Uterus (tissue), 2 donors: ENCODE data around the gene MRC2.

Experiments
- CTCF ChIP-seq, 4 experiments: fragments of 200-600 bp in 2 of 4; fragments of 450-650 bp in 2 of 4; sonication (generic) in 2 of 4; IDR thresholded peaks; one replicate each; pipeline ENCODE4 v1.5.1; 2016 to 2019; ENCODE audit warnings: antibody characterized with exemption in 4 of 4, mild to moderate bottlenecking in 2 of 4, moderate library complexity in 1 of 4
- POLR2A ChIP-seq, 2 donors: fragments of 450-650 bp; IDR thresholded peaks; one replicate each; pipeline ENCODE4 v1.6.1; 2016; ENCODE audit warnings: antibody characterized with exemption in 2 of 2, mild to moderate bottlenecking in 1 of 2, moderate library complexity in 1 of 2

- TF ChIP-seq POLR2A (IDR thresholded peaks at IDR 0.05) (no peak), CTCF (IDR thresholded peaks at IDR 0.05) (no peak)
Measured at GRCh38 chr17:62681939-62682381, 54.5 kb downstream of the MRC2 start.
